ENCODE measurements around the gene KNDC1.
"Not testable (repeated sequence)": the region's sequence is repeated elsewhere in the genome, so short reads cannot be mapped to it uniquely, and the experiment has no call there.

The KNDC1 gene

GRCh38 chr10:133159950-133160825, at the start of gene KNDC1:
KNDC1 (plus strand) TSS chr10:133160219; CDS start chr10:133160468, 249 bp downstream.
- DNase-seq, result peak; percentile 27 to 32 (median 28)

GRCh38 chr10:133110609-133111275, 49.3 kb upstream of the KNDC1 start:
- no peak for DNase-seq

- DNase-seq, result not testable (repeated sequence)
Measured at GRCh38 chr10:133111640-133112039, 48.4 kb upstream of the KNDC1 start.

GRCh38 chr10:133113146-133113830, 46.7 kb upstream of the KNDC1 start:
- DNase-seq, result no peak

GRCh38 chr10:133113847-133114246, 46.2 kb upstream of the KNDC1 start:
- no peak for DNase-seq

GRCh38 chr10:133114251-133114650, 45.8 kb upstream of the KNDC1 start:
- no peak for DNase-seq

- no peak for DNase-seq
Measured at GRCh38 chr10:133114726-133115452, 45.1 kb upstream of the KNDC1 start.

- no peak for DNase-seq
Measured at GRCh38 chr10:133115453-133115842, 44.6 kb upstream of the KNDC1 start.

GRCh38 chr10:133115976-133116375, 44.0 kb upstream of the KNDC1 start:
- no peak for DNase-seq

- DNase-seq, result no peak
Measured at GRCh38 chr10:133116455-133116854, 43.6 kb upstream of the KNDC1 start.

- no peak for DNase-seq
Measured at GRCh38 chr10:133117036-133117687, 42.9 kb upstream of the KNDC1 start.

- DNase-seq, result no peak
Measured at GRCh38 chr10:133117688-133118071, 42.3 kb upstream of the KNDC1 start.

GRCh38 chr10:133121479-133121878, 38.5 kb upstream of the KNDC1 start:
- DNase-seq, result no peak

- DNase-seq, result no peak
Measured at GRCh38 chr10:133122171-133122935, 37.7 kb upstream of the KNDC1 start.

GRCh38 chr10:133123050-133123745, 36.8 kb upstream of the KNDC1 start:
- no peak for DNase-seq

GRCh38 chr10:133123746-133124356, 36.2 kb upstream of the KNDC1 start:
- no peak for DNase-seq

GRCh38 chr10:133124357-133125211, 35.4 kb upstream of the KNDC1 start:
- DNase-seq, result peak in 1 of 3 experiments; percentile 3

GRCh38 chr10:133125901-133126300, 34.1 kb upstream of the KNDC1 start:
- no peak for DNase-seq

All from NCI-H1417 (cell line).